HG03025 (cell line): ENCODE measurements around the gene TP73.
"Not testable (repeated sequence)": the region's sequence is repeated elsewhere in the genome, so short reads cannot be mapped to it uniquely, and the experiment has no call there.

Experiments
- ATAC-seq: cut with Tn5 transposase; IDR thresholded peaks from one replicate; pipeline ENCODE4 v1.9.1; 2021; ENCODE audit warnings: mild to moderate bottlenecking, moderate library complexity; ENCODE audit not compliant: unreplicated experiment, low FRiP score

Gene TP73

DNA sequence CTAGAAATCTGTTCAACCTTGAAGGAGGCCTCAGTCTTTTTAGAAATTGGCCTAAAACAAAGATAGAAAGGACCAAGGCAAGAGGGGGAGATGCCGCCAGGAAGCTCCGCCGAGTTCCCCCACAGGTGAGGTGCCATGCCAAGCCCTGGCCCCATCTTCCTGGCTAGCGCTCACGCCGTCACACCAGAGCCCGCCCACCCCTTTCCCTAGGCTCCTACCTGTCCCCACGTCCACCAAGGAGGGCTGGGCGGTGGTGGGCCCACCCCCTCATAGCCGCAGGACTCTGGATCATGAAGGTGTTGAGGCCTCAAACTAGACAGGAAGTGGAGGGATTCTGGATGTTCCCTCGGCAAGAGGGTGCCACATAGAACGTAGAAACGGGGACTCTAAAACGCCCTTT lies 84.4 kb downstream of the TP73 start:
- no peak for ATAC-seq

GRCh38 chr1:3738943-3739342 lies 86.6 kb downstream of the TP73 start:
- ATAC-seq: no peak

- no peak for ATAC-seq
These were observed 87.7 kb downstream of the TP73 start for GRCh38 chr1:3740042-3740441.

DNA sequence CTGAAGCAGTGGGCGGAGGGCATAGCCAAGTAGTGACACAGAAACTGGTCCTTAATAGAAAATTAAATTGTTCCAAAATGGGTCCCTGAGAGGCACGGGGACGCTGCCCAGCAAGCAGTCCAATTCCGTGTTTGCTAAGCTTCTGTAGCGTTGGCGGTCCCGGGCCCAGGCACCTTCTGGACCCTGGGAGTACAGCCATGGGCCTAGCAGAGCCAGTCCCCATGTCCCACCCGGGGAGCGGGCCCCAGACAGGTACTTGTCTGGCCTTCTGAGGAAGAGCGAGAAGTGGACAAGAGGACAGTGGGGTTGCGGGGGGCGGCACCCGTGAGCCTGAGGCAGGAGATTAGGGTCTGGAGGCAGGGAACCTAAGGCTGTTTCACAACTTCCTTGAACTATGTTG lies 88.4 kb downstream of the TP73 start:
- no peak for ATAC-seq

GRCh38 chr1:3741566-3742438 lies 89.5 kb downstream of the TP73 start:
- no peak for ATAC-seq

DNA sequence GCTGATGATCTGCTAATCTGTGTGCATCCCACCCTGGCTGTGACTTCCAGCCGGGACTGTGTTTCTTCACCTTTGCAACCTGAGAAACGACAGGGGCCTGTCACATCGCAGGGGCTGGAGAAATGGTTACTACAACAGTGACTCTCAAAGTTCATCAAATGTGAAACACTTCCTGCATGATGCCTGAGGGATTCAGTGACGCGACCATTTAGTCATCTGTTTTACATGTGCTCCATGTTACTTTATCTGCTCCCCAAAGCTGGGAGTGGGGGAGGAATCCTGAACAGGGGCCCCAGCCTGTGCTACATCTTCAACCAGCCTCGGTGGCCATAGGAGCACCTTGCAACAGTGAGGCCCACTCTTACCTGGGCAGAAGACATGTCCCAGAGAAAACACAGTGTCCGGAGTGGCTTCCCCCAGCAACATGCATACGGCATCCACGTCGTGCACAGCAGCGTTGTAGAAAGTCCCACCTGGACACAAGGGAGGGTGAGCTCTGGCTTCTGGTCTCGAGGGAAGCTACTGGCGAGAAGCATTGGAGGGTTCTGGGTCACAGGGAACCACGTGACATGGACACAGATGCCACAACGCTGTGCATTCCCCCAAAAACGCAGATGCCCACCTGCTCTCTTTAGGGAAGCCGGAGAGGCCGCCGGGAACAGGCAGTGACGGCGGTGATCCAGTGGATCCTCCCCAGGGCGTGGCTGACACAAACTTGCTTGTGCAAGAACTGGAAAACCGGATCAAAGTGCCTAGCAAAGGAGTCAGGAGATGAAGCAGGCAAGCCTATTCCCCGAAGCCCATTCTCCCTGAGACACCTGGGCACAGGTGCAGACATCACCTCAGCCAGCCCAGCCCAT lies 90.4 kb downstream of the TP73 start:
- ATAC-seq: no peak

- ATAC-seq: no peak
These were observed 91.1 kb downstream of the TP73 start for GRCh38 chr1:3743421-3743820.

DNA sequence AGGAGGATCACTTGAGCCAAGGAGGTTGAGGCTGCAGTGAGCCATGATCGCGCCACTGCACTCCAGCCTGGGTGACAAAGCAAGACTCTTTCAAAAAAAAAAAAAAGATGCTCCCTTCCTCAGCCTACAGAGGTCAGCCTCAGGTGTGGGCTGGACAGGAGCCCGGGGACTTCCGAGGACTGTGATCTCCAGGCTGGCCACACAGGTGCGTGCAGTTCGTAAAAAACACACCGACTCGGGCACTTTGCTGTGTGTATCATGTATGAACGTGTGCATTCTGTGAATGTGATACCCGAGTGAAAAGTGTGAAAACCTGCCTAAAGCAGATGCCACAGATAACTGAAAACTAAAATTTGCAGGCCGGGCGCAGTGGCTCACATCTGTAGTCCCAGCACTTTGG lies 91.5 kb downstream of the TP73 start:
- ATAC-seq: no peak

DNA sequence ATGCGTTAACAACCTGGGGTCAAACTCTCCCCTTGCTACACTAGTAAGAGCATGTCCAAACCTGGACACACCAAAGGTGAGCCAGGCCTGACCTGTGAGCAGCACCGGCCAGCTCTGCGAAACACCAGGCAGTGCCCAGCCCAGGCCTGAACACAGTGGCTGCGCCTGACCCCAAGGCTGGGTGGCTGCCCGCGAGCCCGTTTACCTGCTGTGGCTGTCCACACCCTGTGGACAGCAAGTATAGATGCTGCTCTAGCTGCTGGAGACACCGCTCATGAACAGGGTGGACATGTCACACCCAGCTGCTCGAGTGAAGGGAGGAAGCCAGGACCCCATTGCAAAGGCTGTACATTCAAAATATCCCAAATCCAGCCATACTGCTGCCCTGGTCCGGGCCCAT lies 92.3 kb downstream of the TP73 start:
- ATAC-seq: no peak

- no peak for ATAC-seq
These were observed 92.8 kb downstream of the TP73 start for GRCh38 chr1:3745071-3745470.

DNA sequence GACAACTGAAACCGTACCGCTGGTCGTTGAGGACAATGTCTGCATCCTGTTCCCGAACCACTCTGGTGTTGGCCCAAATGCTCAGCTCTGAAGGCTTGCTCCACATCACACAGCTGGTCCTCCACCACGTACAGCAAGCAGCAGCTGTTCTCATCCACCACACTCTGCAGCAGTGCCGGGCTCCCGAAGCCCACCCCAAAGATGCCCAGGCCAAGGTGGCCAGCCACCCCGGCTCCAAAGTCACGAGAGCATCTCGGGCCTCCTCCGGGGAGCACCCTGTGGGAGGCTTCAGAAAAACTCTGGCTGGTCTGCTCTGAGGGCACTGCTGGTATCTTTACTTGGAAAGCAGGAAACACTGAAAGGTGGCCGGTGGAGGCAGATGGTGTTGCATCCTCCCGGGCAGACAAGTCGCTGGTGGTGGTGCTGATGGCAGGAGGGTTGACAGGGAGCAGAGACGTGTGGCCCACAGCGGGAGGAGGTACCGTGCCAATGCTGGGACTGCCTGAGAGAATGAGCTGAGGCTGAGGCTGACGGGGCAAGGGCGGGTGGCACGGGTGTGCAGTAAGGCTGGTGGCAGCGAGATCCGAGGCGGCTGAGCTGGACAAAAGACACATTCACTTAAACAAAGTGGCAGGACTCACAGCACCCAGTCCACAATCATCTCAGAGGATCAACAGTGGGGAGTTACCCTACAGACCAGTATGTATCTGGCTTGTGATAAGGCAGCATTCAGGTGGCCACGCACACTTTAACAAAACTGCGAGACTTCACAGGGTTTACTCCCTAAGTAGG lies 93.5 kb downstream of the TP73 start:
- ATAC-seq: no peak

DNA sequence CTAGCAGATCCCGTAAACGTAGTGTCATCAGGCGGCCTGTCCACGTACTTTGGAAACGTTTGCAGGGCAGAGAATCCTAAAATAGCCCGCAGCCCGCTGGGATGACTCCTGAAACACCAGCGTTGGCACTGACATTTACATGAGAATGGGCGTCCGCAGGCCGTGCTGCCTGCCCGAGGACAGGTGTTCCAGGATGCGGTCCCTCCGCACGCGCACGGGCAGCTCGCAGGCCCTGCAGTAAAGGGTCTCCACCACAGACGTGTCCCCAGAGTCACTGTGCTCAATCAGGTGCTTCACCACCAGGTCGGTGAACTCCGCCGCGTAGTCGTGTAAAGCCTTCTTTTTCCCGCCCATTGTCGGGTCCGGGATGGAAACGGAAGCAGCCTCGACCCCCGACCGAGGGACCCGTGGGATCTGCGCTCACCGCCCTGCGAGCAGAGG lies 94.1 kb downstream of the TP73 start:
- ATAC-seq: no peak

DNA sequence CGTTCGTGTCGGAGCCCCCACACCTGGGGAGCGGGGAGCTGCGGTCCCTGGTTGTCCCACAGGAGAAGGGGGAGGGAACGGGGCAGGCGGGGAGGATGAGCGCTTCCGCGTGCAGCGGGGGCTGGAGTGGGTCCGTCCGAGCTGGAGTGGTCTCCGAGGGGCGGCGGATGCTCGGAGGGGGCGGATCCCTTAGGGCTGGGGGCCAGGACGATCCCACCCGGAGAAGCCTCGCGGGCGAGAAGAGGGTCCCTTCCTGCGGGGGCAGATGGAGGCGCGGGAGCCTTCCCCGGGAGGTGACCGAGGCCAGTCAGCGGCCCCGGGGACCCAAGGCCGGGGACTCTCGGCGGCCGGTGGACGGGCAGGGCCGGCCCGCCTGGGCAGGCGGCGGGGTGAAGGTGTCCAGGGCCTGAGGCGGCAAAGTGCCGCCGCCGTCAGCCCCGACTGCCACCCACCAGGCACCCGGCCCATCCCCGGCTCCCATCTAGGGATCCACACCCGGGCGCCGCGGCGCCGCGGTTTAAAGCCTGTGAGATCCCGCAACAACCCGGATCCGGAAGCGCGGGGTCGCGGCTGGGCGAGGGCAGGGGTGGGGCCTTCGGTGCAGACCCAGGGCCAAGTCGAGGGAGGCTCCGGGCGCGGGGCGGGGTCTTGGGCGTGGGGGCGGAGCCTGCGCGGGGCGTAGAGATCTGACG lies 94.7 kb downstream of the TP73 start:
- ATAC-seq: no peak

GRCh38 chr1:3747522-3747848 lies 95.2 kb downstream of the TP73 start:
- no peak for ATAC-seq

- ATAC-seq: no peak
These were observed 95.6 kb downstream of the TP73 start for GRCh38 chr1:3747903-3748302.

DNA sequence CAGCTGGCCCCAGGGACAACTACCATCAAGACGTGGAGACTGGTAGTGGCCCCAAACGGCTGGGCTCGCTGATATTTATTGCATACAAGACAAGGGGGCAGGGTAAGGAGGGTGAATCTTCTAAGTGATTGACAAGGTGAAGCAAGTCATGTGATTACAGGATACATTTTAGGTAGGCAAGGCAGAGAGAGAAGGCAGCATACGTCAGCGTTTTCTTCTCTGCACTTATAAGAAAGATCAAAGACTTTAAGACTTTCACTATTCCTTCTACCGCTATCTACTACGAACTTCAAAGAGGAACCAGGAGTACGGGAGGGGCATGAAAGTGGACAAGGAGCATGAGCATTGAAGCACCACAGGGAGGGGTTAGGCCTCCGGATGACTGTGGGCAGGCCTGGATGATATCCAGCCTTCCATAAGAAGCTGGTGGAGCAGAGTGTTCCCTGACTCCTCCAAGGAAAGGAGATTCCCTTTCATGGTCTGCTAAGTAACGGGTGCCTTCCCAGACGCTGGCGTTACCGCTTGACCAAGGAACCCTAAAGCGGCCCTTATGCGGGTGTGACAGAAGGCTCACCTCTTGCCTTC lies 96.1 kb downstream of the TP73 start:
- not testable (repeated sequence) for ATAC-seq

DNA sequence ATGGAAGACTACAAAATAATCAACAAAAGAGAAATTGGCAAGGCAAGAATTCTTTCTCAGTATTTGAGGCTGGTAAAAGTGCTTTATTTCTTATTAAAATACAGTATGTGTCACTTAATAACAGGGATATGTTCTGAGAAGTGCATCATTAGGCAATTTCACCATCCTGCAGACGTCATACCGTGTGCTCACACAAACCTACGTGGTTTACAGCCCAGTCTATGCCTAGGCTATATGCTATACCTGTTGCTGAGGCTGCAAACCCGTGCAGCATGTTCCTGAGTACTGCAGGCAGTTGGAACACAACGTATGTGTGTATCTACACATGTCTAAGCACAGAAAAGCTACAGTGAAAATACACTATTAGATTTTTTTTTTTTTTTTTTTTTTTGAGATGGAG lies 97.2 kb downstream of the TP73 start:
- no peak for ATAC-seq

DNA sequence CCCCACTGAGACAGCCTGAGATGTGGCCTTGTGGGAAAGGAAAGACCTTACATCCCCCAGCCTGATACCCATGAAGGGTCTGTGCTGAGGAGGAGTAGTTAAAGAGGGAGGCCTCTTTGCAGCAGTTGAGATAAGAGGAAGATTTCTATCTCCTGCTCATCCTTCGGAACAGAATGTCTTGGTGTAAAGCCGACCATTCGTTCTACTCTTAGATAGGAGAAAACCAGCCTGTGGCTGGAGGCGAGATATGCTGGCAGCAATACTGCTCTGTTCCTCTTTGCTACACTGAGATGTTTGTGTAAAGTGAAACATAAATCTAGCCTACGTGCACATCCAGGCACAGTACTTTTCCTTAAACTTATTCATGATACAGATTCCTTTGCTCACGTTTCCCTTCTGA lies 98.4 kb downstream of the TP73 start:
- no peak for ATAC-seq

DNA sequence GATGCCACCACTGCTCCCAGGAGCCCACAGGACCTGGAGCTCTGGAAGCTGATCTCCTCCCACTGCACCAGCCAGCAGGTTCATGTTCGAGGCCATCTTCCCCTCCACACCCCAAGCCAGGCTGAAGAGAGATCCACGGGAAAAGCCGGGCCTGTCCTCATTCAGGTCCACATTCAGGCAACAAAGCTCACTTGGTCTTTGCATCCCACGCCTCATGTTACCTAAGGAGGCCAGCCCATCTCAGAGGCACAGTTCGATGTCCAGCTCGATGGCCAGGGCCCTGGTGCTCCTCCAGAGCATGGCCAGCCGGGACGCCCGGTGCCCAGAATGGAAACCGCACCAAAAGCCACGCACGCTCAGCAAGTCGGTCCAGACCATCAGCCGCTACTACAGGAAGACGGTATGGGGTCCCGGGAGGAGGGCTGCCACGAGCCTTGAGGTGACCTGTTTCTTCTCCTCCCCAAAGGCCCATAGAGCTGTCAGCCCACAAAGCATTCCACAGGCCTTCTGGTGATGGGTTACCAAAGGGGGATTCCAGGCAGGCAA lies 100.2 kb downstream of the TP73 start, which contains the start of gene CCDC27:
TSS of gene CCDC27 (plus strand) at position 51 of the 546 bp plus-strand sequence. CDS start at position 83, 32 bp downstream.
- no peak for ATAC-seq
